Measurements from ENCODE around the gene GRHL3.

Gene GRHL3

DNA sequence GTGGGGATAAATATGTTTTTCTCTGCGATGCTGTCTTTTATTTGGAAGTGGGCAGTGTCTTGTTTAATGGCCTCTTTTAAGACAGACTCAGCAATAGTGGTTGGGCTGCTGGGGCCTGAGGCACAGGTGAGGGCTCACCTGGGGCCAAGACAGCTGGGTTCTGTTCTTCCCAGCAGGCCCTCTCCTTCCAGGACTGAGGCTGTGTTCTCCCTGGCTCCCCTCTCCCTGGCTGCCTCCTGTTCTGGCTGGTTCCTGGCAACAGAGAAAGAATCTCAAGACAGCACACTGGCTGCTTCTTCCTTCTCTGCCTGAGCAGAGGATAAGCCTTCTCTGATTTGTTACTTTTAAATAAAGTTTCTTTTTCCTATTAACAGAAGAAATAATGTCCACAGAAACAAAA is 7.4 kb upstream of the GRHL3 start:
- Histone ChIP-seq H3K9me3 (ENCODE audit: control insufficient read depth, low read length) (no peaks in the 10 kb centered on the region), H3K27me3 (ENCODE audit: control insufficient read depth, insufficient read depth, low read length) (no peaks in the 10 kb centered on the region), H2AFZ (no peak overlapping the region), H3K79me2 (no peaks in the 10 kb centered on the region), H3K4me1 (no peaks in the 10 kb centered on the region), H3K4me2 (ENCODE audit: low read length) (no peak overlapping the region), H3K4me3 (ENCODE audit: low read depth, low read length) (no peak overlapping the region), H3K9ac (no peak overlapping the region), H3K27ac (no peak overlapping the region), H3K36me3 (ENCODE audit: control insufficient read depth, insufficient read depth, low read length) (no peaks in the 10 kb centered on the region)
- TF ChIP-seq CTCF (IDR thresholded peaks at IDR 0.05) = no peak

GRCh38 chr1:24315391-24315790 is 3.8 kb upstream of the GRHL3 start:
- Histone ChIP-seq H3K36me3 (ENCODE audit: control insufficient read depth, insufficient read depth, low read length) (no peaks in the 10 kb centered on the region), H3K4me3 (ENCODE audit: low read depth, low read length) (no peak overlapping the region), H3K27me3 (ENCODE audit: control insufficient read depth, insufficient read depth, low read length) (no peaks in the 10 kb centered on the region), H3K4me2 (ENCODE audit: low read length) (no peak overlapping the region), H3K4me1 (no peaks in the 10 kb centered on the region), H3K9me3 (ENCODE audit: control insufficient read depth, low read length) (no peaks in the 10 kb centered on the region), H3K9ac (no peak overlapping the region), H3K27ac (no peak overlapping the region), H3K79me2 (no peaks in the 10 kb centered on the region), H2AFZ (no peak overlapping the region)
- TF ChIP-seq CTCF (IDR thresholded peaks at IDR 0.05) = no peak

DNA sequence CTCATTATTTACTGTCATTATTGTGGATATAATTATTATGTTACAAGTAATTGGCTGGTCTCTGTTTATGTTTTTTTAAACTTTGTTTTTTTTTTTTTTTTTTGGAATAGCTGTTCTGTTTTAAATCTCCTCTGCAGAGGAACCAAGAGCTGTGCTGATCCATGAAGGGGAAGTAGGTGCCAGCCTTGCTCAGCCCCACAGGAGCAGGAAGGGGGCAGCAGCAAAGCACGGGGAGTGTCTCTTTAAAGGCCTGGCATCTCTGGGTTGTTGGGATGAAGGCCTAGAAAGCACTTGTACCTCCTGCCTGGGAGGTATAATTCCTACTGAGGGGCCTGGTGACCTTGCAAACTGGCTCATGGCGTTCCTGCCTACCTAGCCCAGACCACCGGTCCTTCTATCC is 2.5 kb upstream of the GRHL3 start:
- Histone ChIP-seq H3K9me3 (ENCODE audit: control insufficient read depth, low read length) (no peaks in the 10 kb centered on the region), H3K79me2 (no peaks in the 10 kb centered on the region), H3K9ac (no peak overlapping the region), H3K4me1 (no peaks in the 10 kb centered on the region), H2AFZ (no peak overlapping the region), H3K36me3 (ENCODE audit: control insufficient read depth, insufficient read depth, low read length) (no peaks in the 10 kb centered on the region), H3K27ac (no peak overlapping the region), H3K27me3 (ENCODE audit: control insufficient read depth, insufficient read depth, low read length) (no peaks in the 10 kb centered on the region), H3K4me2 (ENCODE audit: low read length) (no peak overlapping the region), H3K4me3 (ENCODE audit: low read depth, low read length) (no peak overlapping the region)
- TF ChIP-seq CTCF (IDR thresholded peaks at IDR 0.05) = no peak

DNA sequence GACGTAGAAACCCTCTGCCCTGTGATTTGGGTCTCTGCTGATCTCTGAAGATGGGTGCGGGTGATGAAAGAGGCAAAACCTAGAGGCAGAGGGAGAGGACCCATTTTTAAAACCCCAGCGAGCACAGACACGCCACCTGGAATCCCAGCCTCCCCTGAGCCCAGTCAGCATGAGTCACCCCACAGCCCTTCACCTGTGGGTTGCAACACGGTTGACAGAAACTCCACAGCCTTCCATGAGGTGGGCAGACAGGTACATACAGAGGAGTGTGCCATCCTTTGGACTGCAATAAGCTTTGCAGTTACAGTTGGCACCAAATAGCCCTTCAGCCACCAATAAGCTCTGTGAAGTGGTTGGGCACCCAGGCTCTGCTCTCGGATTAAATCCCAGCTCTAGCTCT is 2.1 kb upstream of the GRHL3 start:
- no peak overlapping the region for H3K27ac ChIP-seq

More for the DNA sequence above, 2.1 kb upstream of the GRHL3 start:
- no peak overlapping the region for H3K4me2 ChIP-seq (ENCODE audit: low read length)
- no peaks in the 10 kb centered on the region for H3K36me3 ChIP-seq (ENCODE audit: control insufficient read depth, insufficient read depth, low read length)
- H3K4me1 ChIP-seq = no peaks in the 10 kb centered on the region
- H3K9me3 ChIP-seq (ENCODE audit: control insufficient read depth, low read length) = no peaks in the 10 kb centered on the region
- no peak for TF ChIP-seq CTCF (IDR thresholded peaks at IDR 0.05)
- no peaks in the 10 kb centered on the region for H3K79me2 ChIP-seq
- no peak overlapping the region for H2AFZ ChIP-seq
- no peak overlapping the region for H3K4me3 ChIP-seq (ENCODE audit: low read depth, low read length)
- no peaks in the 10 kb centered on the region for H3K27me3 ChIP-seq (ENCODE audit: control insufficient read depth, insufficient read depth, low read length)
- H3K9ac ChIP-seq = no peak overlapping the region
